GM10248 (cell line): ENCODE results near the gene MANEA.

Source experiments
- CTCF ChIA-PET: fragments of 300-600 bp; sonication (Branson Sonifier 250); formaldehyde crosslinking; extraction: SDS; loops from one replicate; lab custom pipeline; 2021; ENCODE audit warnings: antibody characterized with exemption; lab: Yijun Ruan, JAX
- POLR2A ChIA-PET: fragments of 350-650 bp; sonication (Branson Sonifier 250); formaldehyde crosslinking; extraction: SDS; loops from one replicate; lab custom pipeline; 2020; ENCODE audit warnings: antibody characterized with exemption; lab: Yijun Ruan, JAX
- DNase-seq: peaks from one replicate; pipeline ENCODE4 v3.0.0; 2012; ENCODE audit errors: extremely low spot score
- CTCF ChIP-seq: IDR thresholded peaks from 2 replicates; pipeline ENCODE4 v1.5.1; 2012; ENCODE audit warnings: mild to moderate bottlenecking, low read depth; ENCODE audit errors: extremely low read depth, missing control alignments, control extremely low read depth

The MANEA gene

GRCh38 chr6:95649451-95649850 lies 72.1 kb downstream of the MANEA start:
- POLR2A ChIA-PET = no interaction called here
- TF ChIP-seq CTCF = no peak
- CTCF ChIA-PET = no interaction called here
- no peak for DNase-seq

- DNase-seq = no peak
- ChIA-PET POLR2A (no interaction called here), CTCF (interaction anchor here (1.3 to 1.5 kb wide), 2 partner anchors 11 to 15 kb away, joined by 4 to 5 read pairs; no protein-coding TSS in a partner anchor)
- no peak for TF ChIP-seq CTCF
Observed at GRCh38 chr6:95654176-95654575, 76.8 kb downstream of the MANEA start.

- POLR2A ChIA-PET = no interaction called here
- no peak for DNase-seq
- CTCF ChIA-PET = no interaction called here
- TF ChIP-seq CTCF = no peak
Observed at GRCh38 chr6:95658886-95659285, 81.6 kb downstream of the MANEA start.
